NCI-H2171 treated with DMSO at 0.1 percent for 48 hours (cell line): Measurements from ENCODE around the gene OTOS.

ENCODE experiments used
- DNase-seq: peaks from one replicate; lab custom pipeline; 2025; lab: John Stamatoyannopoulos, UW

Gene OTOS

DNA sequence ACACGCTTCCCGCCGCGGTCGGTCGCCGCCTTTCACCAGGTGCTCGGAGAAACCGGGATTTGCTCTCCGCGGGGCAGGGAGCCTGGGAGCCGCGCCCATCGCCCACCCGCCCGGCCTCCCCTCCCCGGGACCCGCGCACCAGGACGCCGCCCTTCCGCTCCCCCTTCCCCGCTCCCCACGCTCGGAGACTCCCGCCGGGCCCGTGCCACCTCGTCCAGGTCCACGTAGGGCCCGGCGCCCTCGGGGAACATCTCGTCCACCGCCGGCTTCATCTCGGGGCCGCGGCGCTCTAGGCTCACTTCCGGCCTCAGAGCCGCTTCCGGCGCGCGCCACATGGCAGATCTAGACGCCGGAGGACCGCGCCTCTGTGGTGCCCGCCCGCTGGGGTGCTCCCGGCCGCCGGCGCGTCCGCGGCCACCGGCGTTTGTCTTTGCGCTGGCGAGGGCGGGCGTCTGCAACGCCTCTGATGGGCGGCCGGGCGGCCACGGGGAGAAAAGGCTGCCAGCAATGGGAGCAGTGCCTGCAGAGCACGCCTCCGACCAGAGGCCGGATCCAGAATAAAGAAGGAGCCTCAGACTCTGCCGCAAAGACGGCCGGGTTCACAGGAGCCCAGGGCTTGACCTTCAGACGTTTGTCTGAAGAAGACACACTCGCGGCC lies 4.3 kb downstream of the OTOS start, which contains the start of gene COPS9:
Gene COPS9, minus strand, starts transcription at position 293 of the 658 bp plus-strand sequence. Its CDS starts 21 bp downstream, at position 272.
- peak; percentile 69 for DNase-seq

- no peak for DNase-seq
Measured at GRCh38 chr2:240135706-240136012, 4.8 kb downstream of the OTOS start.

DNA sequence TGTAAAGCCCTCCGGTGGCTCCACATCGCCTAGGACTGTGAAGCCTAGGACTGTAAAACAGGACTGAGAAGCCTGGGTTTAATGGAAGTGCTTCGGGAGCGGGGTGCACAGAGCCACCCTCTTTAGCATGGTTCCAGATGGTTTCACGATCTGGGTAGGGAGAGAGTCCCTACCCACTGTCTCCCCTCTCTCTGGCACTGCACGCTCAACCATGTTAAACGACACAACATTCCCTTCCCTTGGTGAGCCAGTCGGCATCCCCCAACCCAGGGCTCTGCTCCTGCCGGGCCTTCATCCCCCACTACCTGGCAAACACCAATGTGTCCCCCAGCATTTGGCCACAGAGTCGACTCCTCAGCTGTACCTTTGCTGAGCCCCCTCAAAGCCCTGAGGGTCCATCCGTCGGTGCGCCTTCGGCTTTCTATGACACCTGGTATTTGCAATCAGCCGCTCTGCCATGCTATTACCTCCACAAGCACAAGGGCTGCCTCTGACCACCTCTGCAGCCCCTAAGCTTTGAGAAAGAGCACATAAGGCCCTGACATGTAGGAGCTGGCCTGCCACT lies 5.4 kb downstream of the OTOS start:
- DNase-seq: no peak

- no peak for DNase-seq
Measured at GRCh38 chr2:240134466-240134865, 6.0 kb downstream of the OTOS start.

DNA sequence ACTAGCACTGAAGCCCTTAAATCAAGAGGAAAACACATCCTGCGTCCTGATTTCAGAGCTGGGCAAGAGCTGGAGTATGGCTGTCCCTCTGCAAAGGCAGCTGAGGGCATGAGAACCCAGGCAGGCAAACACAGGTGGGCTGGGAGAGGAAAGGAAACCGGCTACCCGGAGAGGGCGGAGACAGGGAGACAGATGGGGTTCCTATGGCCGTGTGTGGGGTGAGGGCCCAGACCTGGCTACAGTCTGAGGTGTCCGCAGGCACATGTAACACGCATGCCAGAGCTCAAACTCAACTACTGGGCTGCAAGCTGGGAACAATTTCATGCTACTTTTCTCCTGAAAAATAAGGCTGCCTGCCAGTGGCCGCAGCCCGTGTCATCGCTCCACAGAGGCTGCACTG lies 7.1 kb downstream of the OTOS start:
- no peak for DNase-seq

GRCh38 chr2:240132651-240132980 lies 7.8 kb downstream of the OTOS start:
- DNase-seq: no peak

- DNase-seq: no peak
Measured at GRCh38 chr2:240131941-240132650, 8.4 kb downstream of the OTOS start.

DNA sequence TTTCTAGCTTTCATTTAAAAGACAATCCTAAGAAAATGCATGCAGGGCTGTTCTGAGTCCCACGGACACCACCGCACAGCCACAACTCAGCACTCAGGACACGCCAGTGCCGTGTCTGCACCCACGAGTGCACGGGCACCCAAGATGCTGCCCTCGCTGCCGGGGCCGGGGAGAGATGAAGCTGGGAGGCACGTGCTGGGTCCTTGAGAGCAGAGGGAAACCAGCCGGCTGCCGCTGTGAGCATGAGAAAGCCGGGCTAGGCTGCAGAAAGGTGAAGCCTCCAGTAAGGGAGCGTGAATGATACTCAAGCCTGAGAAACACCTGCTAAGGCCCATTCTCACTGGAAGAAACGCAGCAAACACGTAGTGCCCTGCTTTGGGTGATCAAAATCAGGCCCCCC lies 9.2 kb downstream of the OTOS start:
- no peak for DNase-seq

DNA sequence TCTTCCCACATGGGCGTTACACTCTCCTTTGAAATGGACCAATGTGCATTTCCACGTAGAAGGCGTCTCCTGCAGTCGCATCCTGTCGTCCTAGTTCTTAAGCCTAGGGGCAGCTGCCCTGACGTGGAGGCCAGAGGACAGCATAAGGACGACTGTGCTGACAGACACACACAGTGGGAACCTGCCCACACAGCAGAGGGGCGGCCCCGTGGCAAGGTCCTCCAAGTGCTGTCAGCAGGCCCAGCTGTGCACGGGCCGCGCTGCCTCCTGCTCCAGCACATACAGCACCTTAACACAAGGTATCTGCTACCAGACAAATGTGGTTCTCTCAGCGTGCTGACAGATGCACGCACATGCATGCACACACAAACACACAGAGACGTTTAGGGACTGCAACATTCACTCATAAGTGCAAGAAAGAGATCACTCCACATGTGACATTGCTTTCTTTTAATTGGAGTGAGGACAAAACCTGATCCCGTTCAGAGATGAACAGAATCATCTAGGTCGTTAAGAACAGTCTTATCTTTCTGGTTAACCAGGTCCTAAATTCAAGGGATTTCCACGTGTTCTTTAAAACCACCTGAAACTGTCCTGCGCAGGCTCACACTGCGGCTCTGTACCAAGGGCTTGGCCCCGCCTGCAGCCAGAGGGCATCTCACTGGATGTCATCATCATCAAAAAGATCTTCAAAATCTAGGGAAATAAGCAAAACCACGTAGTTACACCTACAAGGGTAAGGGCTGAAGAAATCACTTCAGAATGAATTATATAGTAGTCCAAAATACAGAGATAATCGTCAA lies 9.9 kb downstream of the OTOS start:
- DNase-seq: no peak

GRCh38 chr2:240129731-240130392 lies 10.6 kb downstream of the OTOS start:
- no peak for DNase-seq

DNA sequence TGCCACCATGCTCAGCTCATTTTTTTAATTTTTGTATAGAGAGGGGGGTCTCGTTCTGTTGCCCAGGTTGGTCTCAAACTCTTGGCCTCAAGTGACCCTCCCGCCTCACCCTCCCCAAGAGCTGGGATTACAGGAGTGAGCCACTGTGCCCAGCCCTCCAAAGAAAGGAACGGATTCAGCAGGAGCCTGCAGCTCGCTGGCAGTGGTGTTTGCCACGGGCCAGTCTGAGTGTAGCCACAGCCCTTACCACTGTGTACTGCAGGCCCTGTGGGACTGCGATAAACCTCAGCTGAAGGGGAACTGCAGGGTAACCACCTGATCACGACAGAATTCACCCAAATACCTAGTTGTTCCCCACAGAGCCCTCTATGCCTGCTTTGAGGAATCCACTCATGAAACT lies 11.1 kb downstream of the OTOS start:
- no peak for DNase-seq

DNA sequence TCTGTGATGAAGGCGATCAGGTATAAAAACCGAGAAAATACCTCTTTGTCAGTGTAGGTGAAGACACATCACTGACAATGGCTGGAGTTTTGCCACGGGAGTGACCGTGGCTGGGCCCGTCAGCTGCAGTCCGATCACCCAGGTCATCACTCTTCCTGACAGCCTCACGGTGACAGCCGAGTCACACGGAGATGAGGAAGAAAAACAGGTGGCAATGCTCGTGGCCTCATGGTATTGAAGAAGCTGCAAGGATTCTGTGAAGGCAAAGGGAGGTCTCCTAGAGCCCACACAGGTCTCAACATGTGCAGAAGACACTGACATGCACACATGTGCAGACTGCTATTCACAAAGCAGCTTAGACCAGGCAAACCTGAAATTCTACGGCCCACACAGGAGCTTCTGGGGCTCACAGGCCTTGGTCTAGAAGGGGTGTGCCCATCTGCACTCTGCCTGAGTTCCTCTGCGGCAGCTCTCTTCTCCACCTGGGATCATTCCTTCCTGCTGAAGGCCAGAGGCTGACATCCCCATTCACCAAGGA lies 11.8 kb downstream of the OTOS start:
- DNase-seq: no peak

DNA sequence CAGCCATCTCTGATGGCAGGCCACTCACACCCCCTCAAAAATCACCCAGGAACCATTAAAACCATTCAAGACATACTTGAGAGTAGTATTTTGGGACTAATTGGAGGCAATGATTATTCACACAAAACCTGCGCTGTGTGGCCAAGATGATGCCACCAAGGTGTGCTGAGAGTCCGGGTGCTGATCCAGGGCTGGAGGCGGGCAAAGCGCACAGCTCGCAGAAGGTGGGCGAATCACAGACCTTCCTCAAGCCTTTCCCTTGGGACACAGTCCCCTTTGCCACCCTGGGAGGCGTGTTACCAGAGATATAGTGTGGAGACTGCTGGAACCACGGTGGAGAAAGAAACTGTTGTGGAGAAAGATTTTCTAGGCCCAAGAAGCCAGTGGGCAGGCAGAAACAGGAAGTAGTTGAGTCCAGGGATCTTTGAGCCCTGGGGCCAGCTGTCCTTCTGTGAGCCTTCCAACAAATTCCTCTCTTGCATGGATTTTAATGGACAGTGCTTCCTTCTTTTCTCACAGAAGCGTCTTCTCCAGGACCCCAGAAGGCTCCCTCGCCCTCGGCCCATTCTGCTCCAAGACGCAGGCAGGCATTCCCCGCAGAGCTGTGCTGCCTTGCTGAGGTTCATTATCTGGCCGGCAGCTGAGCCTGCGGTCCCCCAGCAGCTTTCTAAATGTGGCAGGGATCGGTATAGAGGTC lies 12.4 kb downstream of the OTOS start:
- DNase-seq: no peak

- no peak for DNase-seq
Measured at GRCh38 chr2:240127191-240127750, 13.2 kb downstream of the OTOS start.

GRCh38 chr2:240126731-240127130 lies 13.7 kb downstream of the OTOS start:
- no peak for DNase-seq

GRCh38 chr2:240125742-240126141 lies 14.7 kb downstream of the OTOS start:
- no peak for DNase-seq

DNA sequence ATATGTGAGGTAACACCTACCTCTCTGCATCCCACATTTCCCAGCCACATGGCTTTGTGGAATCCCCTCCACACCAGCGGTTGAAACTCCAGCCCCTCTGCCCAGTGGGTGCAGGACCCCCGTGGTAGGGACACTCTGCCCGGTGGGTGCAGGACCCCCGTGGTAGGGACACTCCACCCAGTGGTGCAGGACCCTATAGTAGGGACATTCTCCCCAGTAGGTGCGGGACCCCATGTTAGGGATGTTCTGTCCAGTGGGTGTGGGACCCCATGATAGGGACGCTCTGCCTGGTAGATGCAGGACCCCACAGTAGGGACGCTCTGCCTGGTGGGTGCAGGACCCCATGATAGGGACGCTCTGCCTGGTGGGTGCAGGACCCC lies 15.8 kb downstream of the OTOS start:
- DNase-seq: no peak

- DNase-seq: no peak
Measured at GRCh38 chr2:240123821-240124650, 16.4 kb downstream of the OTOS start.

DNA sequence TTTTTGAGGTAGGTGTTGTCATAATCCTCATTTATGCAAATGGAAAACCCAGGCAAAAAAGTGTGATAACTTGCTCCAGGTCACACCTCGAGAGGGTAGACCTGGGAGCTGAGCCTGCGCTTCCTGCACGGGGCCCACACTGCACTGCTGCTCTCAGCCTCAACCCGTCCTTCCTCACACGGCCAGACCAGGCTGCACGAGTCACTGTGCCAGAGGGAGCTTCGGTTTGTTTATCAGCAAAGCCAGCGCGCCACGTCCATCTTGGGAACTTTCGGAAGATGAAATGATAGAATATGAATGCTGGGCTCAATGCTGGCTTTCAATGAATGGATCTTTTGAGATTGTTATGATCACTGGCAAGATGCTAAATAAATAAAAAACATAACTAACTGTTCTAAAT lies 18.8 kb downstream of the OTOS start:
- DNase-seq: no peak

DNA sequence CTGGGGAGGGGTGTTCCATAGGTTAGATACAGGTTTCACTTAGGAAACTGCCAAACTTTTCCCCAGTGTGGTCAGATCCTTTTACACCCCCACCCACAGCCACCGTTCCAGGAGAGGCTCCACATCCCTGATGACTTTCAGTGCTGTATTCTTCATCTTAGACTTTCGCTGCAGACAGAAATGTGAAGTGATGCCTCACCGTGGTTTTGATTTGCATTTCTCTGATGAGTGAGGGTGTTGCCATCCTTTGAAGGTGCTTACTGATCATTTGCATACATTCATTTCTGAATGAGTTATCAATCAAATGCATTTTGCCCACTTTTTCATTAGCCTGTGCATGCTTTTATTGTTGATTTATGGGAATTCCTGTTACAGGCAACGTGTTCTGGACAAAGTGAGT lies 19.3 kb downstream of the OTOS start:
- no peak for DNase-seq
